Measurements from ENCODE around the gene ZNF678.
"Not testable (repeated sequence)": the region's sequence is repeated elsewhere in the genome, so short reads cannot be mapped to it uniquely, and the experiment has no call there.

The ZNF678 gene

DNA sequence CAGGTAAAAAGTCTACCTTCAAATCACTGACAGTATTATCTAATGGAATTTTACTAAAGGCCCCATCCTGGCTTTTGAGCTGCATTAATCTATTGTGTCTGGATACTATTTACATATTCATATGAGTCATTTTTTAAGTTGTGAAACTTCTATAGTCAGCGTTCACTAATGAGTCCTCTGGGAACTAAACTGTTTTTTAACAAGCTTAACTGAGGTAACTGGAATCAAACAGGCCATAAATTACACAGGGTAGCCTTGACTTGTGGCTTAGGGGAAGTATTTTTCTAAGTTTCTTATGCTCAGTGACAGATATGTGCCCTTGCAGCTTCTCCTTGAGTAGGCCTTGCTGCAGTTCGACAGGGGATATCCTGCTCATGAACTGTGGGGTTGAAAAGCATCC lies 102.9 kb downstream of the ZNF678 start:
- no peak overlapping the region for H3K9ac ChIP-seq (ENCODE audit: low read length)
- H3K27me3 ChIP-seq (replicated peaks; ENCODE audit: control insufficient read depth, insufficient read depth, low read length) = no peaks in the 10 kb centered on the region
- no peak for DNase-seq (ENCODE audit: low read depth)
- no peaks in the 10 kb centered on the region for H3K36me3 ChIP-seq (ENCODE audit: control insufficient read depth, insufficient read depth, low read length, severe bottlenecking)
- no peaks in the 10 kb centered on the region for H3K4me1 ChIP-seq (ENCODE audit: control insufficient read depth, insufficient read depth, low read length)
- H3K4me3 ChIP-seq (ENCODE audit: low read length) = no peak overlapping the region
- H3K9me3 ChIP-seq (ENCODE audit: control insufficient read depth, low read length) = peaks cover 100% of the 10 kb centered on the region

GRCh38 chr1:227673441-227673840 lies 110.1 kb downstream of the ZNF678 start:
- Histone ChIP-seq H3K4me3 (ENCODE audit: low read length) (no peak overlapping the region), H3K27me3 (replicated peaks; ENCODE audit: control insufficient read depth, insufficient read depth, low read length) (no peaks in the 10 kb centered on the region), H3K9ac (ENCODE audit: low read length) (no peak overlapping the region), H3K9me3 (ENCODE audit: control insufficient read depth, low read length) (peaks cover 87% of the 10 kb centered on the region), H3K4me1 (ENCODE audit: control insufficient read depth, insufficient read depth, low read length) (no peaks in the 10 kb centered on the region), H3K36me3 (ENCODE audit: control insufficient read depth, insufficient read depth, low read length, severe bottlenecking) (no peaks in the 10 kb centered on the region)
- DNase-seq (ENCODE audit: low read depth) = no peak

- DNase-seq (ENCODE audit: low read depth) = no peak
- no peaks in the 10 kb centered on the region for H3K36me3 ChIP-seq (ENCODE audit: control insufficient read depth, insufficient read depth, low read length, severe bottlenecking)
- no peak overlapping the region for H3K4me3 ChIP-seq (ENCODE audit: low read length)
- no peaks in the 10 kb centered on the region for H3K27me3 ChIP-seq (replicated peaks; ENCODE audit: control insufficient read depth, insufficient read depth, low read length)
- no peaks in the 10 kb centered on the region for H3K4me1 ChIP-seq (ENCODE audit: control insufficient read depth, insufficient read depth, low read length)
- H3K9ac ChIP-seq (ENCODE audit: low read length) = no peak overlapping the region
- peaks cover 45% of the 10 kb centered on the region for H3K9me3 ChIP-seq (ENCODE audit: control insufficient read depth, low read length)
Observed at GRCh38 chr1:227685807-227686206, 122.5 kb downstream of the ZNF678 start.

DNA sequence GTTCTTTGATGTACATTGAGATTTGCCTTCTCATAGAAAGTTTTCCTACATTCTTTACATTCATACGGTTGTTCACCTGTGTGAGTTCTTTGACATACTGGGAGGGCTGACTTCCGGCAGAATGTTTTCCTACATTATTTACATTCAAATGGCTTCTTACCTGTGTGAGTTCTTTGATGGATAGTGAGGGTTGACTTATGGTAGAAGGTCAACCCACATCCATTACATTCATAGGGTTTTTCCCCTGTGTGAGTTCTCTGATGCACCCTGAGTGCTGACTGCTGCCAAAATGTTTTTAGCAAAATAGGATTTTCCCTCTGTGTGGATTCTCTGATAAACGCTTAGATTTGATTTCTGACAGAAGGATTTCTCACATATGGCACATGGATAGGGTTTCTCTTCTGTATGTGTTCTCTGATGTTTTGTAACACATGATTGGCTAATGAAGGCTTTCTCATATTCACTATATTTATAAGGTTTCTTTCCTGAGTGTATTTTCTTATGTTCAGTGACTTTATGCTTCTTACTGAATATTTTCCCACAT lies 134.0 kb downstream of the ZNF678 start:
- no peak overlapping the region for H3K9ac ChIP-seq (ENCODE audit: low read length)
- peaks cover 71% of the 10 kb centered on the region for H3K9me3 ChIP-seq (ENCODE audit: control insufficient read depth, low read length)
- DNase-seq (ENCODE audit: low read depth) = no peak
- H3K36me3 ChIP-seq (ENCODE audit: control insufficient read depth, insufficient read depth, low read length, severe bottlenecking) = no peaks in the 10 kb centered on the region
- peak overlapping the region; percentile 24 for H3K4me3 ChIP-seq (ENCODE audit: low read length)
- no peaks in the 10 kb centered on the region for H3K4me1 ChIP-seq (ENCODE audit: control insufficient read depth, insufficient read depth, low read length)
- H3K27me3 ChIP-seq (replicated peaks; ENCODE audit: control insufficient read depth, insufficient read depth, low read length) = no peaks in the 10 kb centered on the region

DNA sequence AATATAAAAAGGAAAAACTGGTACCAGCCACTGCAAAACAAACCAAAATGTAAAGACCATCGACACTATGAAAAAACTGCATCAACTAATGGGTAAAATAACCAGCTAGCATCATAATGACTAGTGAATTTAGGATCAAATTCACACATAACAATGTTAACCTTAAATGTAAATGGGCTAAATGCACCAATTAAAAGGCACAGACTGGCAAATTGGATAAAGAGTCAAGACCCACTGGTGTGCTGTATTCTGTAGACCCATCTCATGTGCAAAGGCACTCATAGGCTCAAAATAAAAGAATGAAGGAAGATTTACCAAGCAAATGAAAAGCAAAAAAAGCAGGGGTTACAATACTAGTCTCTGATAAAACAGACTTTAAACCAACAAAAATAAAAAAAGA lies 138.3 kb downstream of the ZNF678 start:
- DNase-seq (ENCODE audit: low read depth); H3K4me1 ChIP-seq (ENCODE audit: control insufficient read depth, insufficient read depth, low read length); H3K36me3 ChIP-seq (ENCODE audit: control insufficient read depth, insufficient read depth, low read length, severe bottlenecking); H3K9ac ChIP-seq (ENCODE audit: low read length); H3K27me3 ChIP-seq (replicated peaks; ENCODE audit: control insufficient read depth, insufficient read depth, low read length); H3K4me3 ChIP-seq (ENCODE audit: low read length): not testable (repeated sequence)
- peaks cover 44% of the 10 kb centered on the region for H3K9me3 ChIP-seq (ENCODE audit: control insufficient read depth, low read length)

GRCh38 chr1:227707846-227708245 lies 144.5 kb downstream of the ZNF678 start:
- Histone ChIP-seq H3K9me3 (ENCODE audit: control insufficient read depth, low read length) (peaks cover 33% of the 10 kb centered on the region), H3K4me3 (ENCODE audit: low read length) (no peak overlapping the region), H3K27me3 (replicated peaks; ENCODE audit: control insufficient read depth, insufficient read depth, low read length) (no peaks in the 10 kb centered on the region), H3K36me3 (ENCODE audit: control insufficient read depth, insufficient read depth, low read length, severe bottlenecking) (no peaks in the 10 kb centered on the region), H3K4me1 (ENCODE audit: control insufficient read depth, insufficient read depth, low read length) (no peaks in the 10 kb centered on the region), H3K9ac (ENCODE audit: low read length) (no peak overlapping the region)
- DNase-seq (ENCODE audit: low read depth) = no peak

GRCh38 chr1:227709451-227709850 lies 146.1 kb downstream of the ZNF678 start:
- Histone ChIP-seq H3K9ac (ENCODE audit: low read length) (no peak overlapping the region), H3K27me3 (replicated peaks; ENCODE audit: control insufficient read depth, insufficient read depth, low read length) (no peaks in the 10 kb centered on the region), H3K4me1 (ENCODE audit: control insufficient read depth, insufficient read depth, low read length) (no peaks in the 10 kb centered on the region), H3K36me3 (ENCODE audit: control insufficient read depth, insufficient read depth, low read length, severe bottlenecking) (no peaks in the 10 kb centered on the region), H3K4me3 (ENCODE audit: low read length) (no peak overlapping the region), H3K9me3 (ENCODE audit: control insufficient read depth, low read length) (peaks cover 34% of the 10 kb centered on the region)
- DNase-seq (ENCODE audit: low read depth) = no peak

- peaks cover 42% of the 10 kb centered on the region for H3K9me3 ChIP-seq (ENCODE audit: control insufficient read depth, low read length)
- H3K4me3 ChIP-seq (ENCODE audit: low read length); H3K4me1 ChIP-seq (ENCODE audit: control insufficient read depth, insufficient read depth, low read length); DNase-seq (ENCODE audit: low read depth); H3K36me3 ChIP-seq (ENCODE audit: control insufficient read depth, insufficient read depth, low read length, severe bottlenecking); H3K27me3 ChIP-seq (replicated peaks; ENCODE audit: control insufficient read depth, insufficient read depth, low read length); H3K9ac ChIP-seq (ENCODE audit: low read length): not testable (repeated sequence)
Observed at GRCh38 chr1:227710474-227710873, 147.1 kb downstream of the ZNF678 start.

DNA sequence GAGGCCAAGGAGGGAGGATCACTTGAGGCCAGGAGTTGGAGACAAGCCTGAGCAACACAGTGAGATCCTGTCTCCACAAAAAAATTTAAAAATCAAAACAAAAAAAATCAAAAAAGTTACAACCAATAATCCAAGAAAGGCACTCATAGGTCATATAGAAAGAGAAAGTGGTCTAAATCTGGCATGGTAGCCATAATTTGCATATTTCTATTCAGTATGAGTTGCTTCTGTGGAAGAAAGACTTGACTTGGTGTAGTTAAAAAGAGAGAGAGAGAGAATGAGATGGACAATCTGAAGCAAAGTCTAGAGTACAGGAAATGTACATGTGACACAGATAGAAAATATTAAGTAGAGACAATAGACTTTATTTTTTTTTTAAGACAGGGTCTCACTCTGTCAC lies 149.3 kb downstream of the ZNF678 start:
- no peaks in the 10 kb centered on the region for H3K4me1 ChIP-seq (ENCODE audit: control insufficient read depth, insufficient read depth, low read length)
- no peaks in the 10 kb centered on the region for H3K36me3 ChIP-seq (ENCODE audit: control insufficient read depth, insufficient read depth, low read length, severe bottlenecking)
- H3K9ac ChIP-seq (ENCODE audit: low read length) = no peak overlapping the region
- no peak for DNase-seq (ENCODE audit: low read depth)
- H3K9me3 ChIP-seq (ENCODE audit: control insufficient read depth, low read length) = peaks cover 34% of the 10 kb centered on the region
- no peaks in the 10 kb centered on the region for H3K27me3 ChIP-seq (replicated peaks; ENCODE audit: control insufficient read depth, insufficient read depth, low read length)
- H3K4me3 ChIP-seq (ENCODE audit: low read length) = no peak overlapping the region

DNA sequence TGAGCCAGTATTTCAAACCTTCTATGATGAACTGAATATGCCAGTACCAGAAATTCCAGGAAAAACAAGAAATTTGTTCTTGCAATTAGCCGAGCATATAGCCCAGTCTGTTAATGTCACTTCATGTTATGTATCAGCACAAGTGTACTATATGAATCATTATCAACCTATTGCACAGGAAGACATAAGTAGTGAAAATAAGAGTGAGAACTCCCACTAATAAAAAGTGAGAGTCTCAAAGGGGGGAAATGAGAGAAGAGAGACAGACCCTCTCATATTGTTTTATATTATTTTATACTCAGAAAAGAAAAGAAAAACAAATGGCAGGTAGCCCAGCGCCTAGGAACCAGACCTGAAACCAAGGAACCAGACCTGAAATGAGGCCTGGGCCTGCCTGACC lies 155.6 kb downstream of the ZNF678 start:
- peaks cover 57% of the 10 kb centered on the region for H3K9me3 ChIP-seq (ENCODE audit: control insufficient read depth, low read length)
- no peaks in the 10 kb centered on the region for H3K27me3 ChIP-seq (replicated peaks; ENCODE audit: control insufficient read depth, insufficient read depth, low read length)
- H3K9ac ChIP-seq (ENCODE audit: low read length) = no peak overlapping the region
- peaks cover 4% of the 10 kb centered on the region for H3K4me1 ChIP-seq (ENCODE audit: control insufficient read depth, insufficient read depth, low read length)
- no peaks in the 10 kb centered on the region for H3K36me3 ChIP-seq (ENCODE audit: control insufficient read depth, insufficient read depth, low read length, severe bottlenecking)
- no peak for DNase-seq (ENCODE audit: low read depth)
- H3K4me3 ChIP-seq (ENCODE audit: low read length) = no peak overlapping the region

GRCh38 chr1:227723474-227723873 lies 160.1 kb downstream of the ZNF678 start:
- Histone ChIP-seq H3K9ac (ENCODE audit: low read length) (no peak overlapping the region), H3K9me3 (ENCODE audit: control insufficient read depth, low read length) (peaks cover 49% of the 10 kb centered on the region), H3K4me3 (ENCODE audit: low read length) (no peak overlapping the region), H3K4me1 (ENCODE audit: control insufficient read depth, insufficient read depth, low read length) (peaks cover 4% of the 10 kb centered on the region), H3K27me3 (replicated peaks; ENCODE audit: control insufficient read depth, insufficient read depth, low read length) (no peaks in the 10 kb centered on the region), H3K36me3 (ENCODE audit: control insufficient read depth, insufficient read depth, low read length, severe bottlenecking) (no peaks in the 10 kb centered on the region)
- DNase-seq (ENCODE audit: low read depth) = no peak

GRCh38 chr1:227725046-227725445 lies 161.7 kb downstream of the ZNF678 start:
- no peaks in the 10 kb centered on the region for H3K36me3 ChIP-seq (ENCODE audit: control insufficient read depth, insufficient read depth, low read length, severe bottlenecking)
- no peaks in the 10 kb centered on the region for H3K27me3 ChIP-seq (replicated peaks; ENCODE audit: control insufficient read depth, insufficient read depth, low read length)
- H3K4me3 ChIP-seq (ENCODE audit: low read length) = no peak overlapping the region
- H3K9ac ChIP-seq (ENCODE audit: low read length) = no peak overlapping the region
- peaks cover 34% of the 10 kb centered on the region for H3K9me3 ChIP-seq (ENCODE audit: control insufficient read depth, low read length)
- H3K4me1 ChIP-seq (ENCODE audit: control insufficient read depth, insufficient read depth, low read length) = peaks cover 11% of the 10 kb centered on the region
- DNase-seq (ENCODE audit: low read depth) = no peak

Data from adipocyte (in vitro differentiated cells).